ENCODE measurements around the gene ZNF669.

GRCh38 chr1:247111700-247112478 lies 7.7 kb upstream of the ZNF669 start:
- TF ChIP-seq POLR2A (IDR thresholded peaks at IDR 0.05; ENCODE audit: low read depth, low read length) (no peak), SPI1 (IDR thresholded peaks at IDR 0.05; ENCODE audit: low read depth, low read length) (no peak), POLR2AphosphoS5 (IDR thresholded peaks at IDR 0.05; ENCODE audit: low read depth, low read length) (no peak), TAF1 (IDR thresholded peaks at IDR 0.05; ENCODE audit: low read depth, low read length) (no peak)
